Neutrophil (primary cell): Measurements from ENCODE around the gene KCNE2.

Source experiments
- H3K27ac ChIP-seq: fragments of 200-600 bp; sonication (generic); 2 replicates; pipeline ENCODE4 v1.5.1; 2016; ENCODE audit warnings: mild to moderate bottlenecking, moderate library complexity
- H3K27me3 ChIP-seq: fragments of 200-600 bp; sonication (generic); 2 replicates; pipeline ENCODE4 v1.6.0; 2016; ENCODE audit warnings: mild to moderate bottlenecking
- H3K36me3 ChIP-seq: fragments of 200-600 bp; sonication (generic); 2 replicates; pipeline ENCODE4 v1.5.1; 2017
- H3K4me1 ChIP-seq, 2 experiments: fragments of 200-600 bp in 1 of 2; sonication (generic) in 1 of 2; 1 replicate in 1 of 2; 2 replicates in 1 of 2; pipeline versions ENCODE4 v1.5.1 to v1.6.1; 2013 to 2016; ENCODE audit warnings: low read depth in 1 of 2, low read length in 1 of 2, mild to moderate bottlenecking in 1 of 2, moderate library complexity in 1 of 2; ENCODE audit not compliant: control insufficient read depth in 1 of 2, insufficient read depth in 1 of 2
- H3K4me3 ChIP-seq, 2 experiments: fragments of 200-600 bp in 1 of 2; sonication (generic) in 1 of 2; 1 replicate in 1 of 2; 2 replicates in 1 of 2; pipeline ENCODE4 v1.5.1; 2013 to 2016; ENCODE audit warnings: low read depth in 1 of 2, low read length in 1 of 2, mild to moderate bottlenecking in 1 of 2, moderate library complexity in 1 of 2
- H3K9me3 ChIP-seq: fragments of 200-600 bp; sonication (generic); 2 replicates; pipeline ENCODE4 v1.5.1; 2016
- CTCF ChIP-seq: fragments of 200-600 bp; sonication (generic); IDR thresholded peaks from 2 replicates; pipeline ENCODE4 v1.5.1; 2016; ENCODE audit warnings: antibody characterized with exemption

The KCNE2 gene

GRCh38 chr21:34360488-34361241, 3.1 kb upstream of the KCNE2 start:
- no peak for TF ChIP-seq CTCF

GRCh38 chr21:34362136-34362444, 1.7 kb upstream of the KCNE2 start:
- no peak overlapping the region for H3K27ac ChIP-seq
- no peak for TF ChIP-seq CTCF
- no peak overlapping the region for H3K4me3 ChIP-seq
- H3K36me3 ChIP-seq = no peaks in the 10 kb centered on the region
- H3K27me3 ChIP-seq = peaks cover 43% of the 10 kb centered on the region
- H3K9me3 ChIP-seq = no peaks in the 10 kb centered on the region
- H3K4me1 ChIP-seq = peaks cover 10% of the 10 kb centered on the region in 2 experiments

More at GRCh38 chr21:34360488-34361241, 3.1 kb upstream of the KCNE2 start:
- Histone ChIP-seq H3K4me1 (peaks cover 10% of the 10 kb centered on the region in 2 experiments), H3K9me3 (no peaks in the 10 kb centered on the region), H3K4me3 (no peak overlapping the region), H3K36me3 (no peaks in the 10 kb centered on the region), H3K27ac (no peak overlapping the region), H3K27me3 (peaks cover 49% of the 10 kb centered on the region)

GRCh38 chr21:34362670-34363069, 1.1 kb upstream of the KCNE2 start:
- no peak overlapping the region for H3K4me3 ChIP-seq

GRCh38 chr21:34364921-34365320, 1.1 kb downstream of the KCNE2 start:
- Histone ChIP-seq H3K9me3 (no peaks in the 10 kb centered on the region), H3K4me3 (no peak overlapping the region), H3K36me3 (no peaks in the 10 kb centered on the region), H3K27me3 (peaks cover 17% of the 10 kb centered on the region), H3K4me1 (peaks cover 10 to 14% of the 10 kb centered on the region in 2 experiments), H3K27ac (no peak overlapping the region)
- no peak for TF ChIP-seq CTCF

More at GRCh38 chr21:34362670-34363069, 1.1 kb upstream of the KCNE2 start:
- Histone ChIP-seq H3K4me1 (peaks cover 10 to 14% of the 10 kb centered on the region in 2 experiments), H3K27ac (no peak overlapping the region), H3K9me3 (no peaks in the 10 kb centered on the region), H3K27me3 (peaks cover 37% of the 10 kb centered on the region), H3K36me3 (no peaks in the 10 kb centered on the region)
- TF ChIP-seq CTCF = no peak

- peaks cover 10 to 14% of the 10 kb centered on the region in 2 experiments for H3K4me1 ChIP-seq
Measured at GRCh38 chr21:34365809-34366208, 2.0 kb downstream of the KCNE2 start.

More at GRCh38 chr21:34365809-34366208, 2.0 kb downstream of the KCNE2 start:
- Histone ChIP-seq H3K36me3 (no peaks in the 10 kb centered on the region), H3K9me3 (no peaks in the 10 kb centered on the region), H3K4me3 (no peak overlapping the region), H3K27ac (no peak overlapping the region), H3K27me3 (peaks cover 8% of the 10 kb centered on the region)
- no peak for TF ChIP-seq CTCF
